Stimulated activated CD4-positive, alpha-beta T cell treated with anti-CD3 and anti-CD28 coated beads, Interleukin-4, amount 100 ng/mL, for 24 hours (primary cell): ENCODE results near the gene SLC12A9.
A peak's percentile ranks its signal among the peaks of the same experiment; 100 is the strongest.
"Not testable (repeated sequence)": the region's sequence is repeated elsewhere in the genome, so short reads cannot be mapped to it uniquely, and the experiment has no call there.

ENCODE experiments used
- DNase-seq: peaks from one replicate; pipeline ENCODE4 v3.0.0-alpha.2; 2020

SLC12A9 gene

GRCh38 chr7:100852048-100852872, at the start of gene SLC12A9:
TSS of gene SLC12A9 (plus strand) at chr7:100852713. CDS start at chr7:100854198, 1,485 bp downstream.
- peak; percentile 88 for DNase-seq

GRCh38 chr7:100802951-100803350, 49.6 kb upstream of the SLC12A9 start:
- DNase-seq, result no peak

- DNase-seq, result no peak
These were observed 48.9 kb upstream of the SLC12A9 start for GRCh38 chr7:100803398-100804161.

GRCh38 chr7:100804681-100805431, 47.7 kb upstream of the SLC12A9 start:
- DNase-seq, result no peak

- DNase-seq, result no peak
These were observed 46.2 kb upstream of the SLC12A9 start for GRCh38 chr7:100806276-100806675.

- DNase-seq, result not testable (repeated sequence)
These were observed 45.6 kb upstream of the SLC12A9 start for GRCh38 chr7:100806883-100807282.

GRCh38 chr7:100808354-100808875, 44.1 kb upstream of the SLC12A9 start:
- no peak for DNase-seq

GRCh38 chr7:100811480-100811879, 41.0 kb upstream of the SLC12A9 start:
- no peak for DNase-seq

- DNase-seq, result no peak
These were observed 39.8 kb upstream of the SLC12A9 start for GRCh38 chr7:100812729-100813128.

- DNase-seq, result not testable (repeated sequence)
These were observed 36.0 kb upstream of the SLC12A9 start for GRCh38 chr7:100816515-100816914.

GRCh38 chr7:100817097-100817496, 35.4 kb upstream of the SLC12A9 start:
- DNase-seq, result no peak

GRCh38 chr7:100818366-100818765, 34.1 kb upstream of the SLC12A9 start:
- DNase-seq, result no peak

GRCh38 chr7:100818825-100819224, 33.7 kb upstream of the SLC12A9 start:
- DNase-seq, result no peak

- no peak for DNase-seq
These were observed 32.9 kb upstream of the SLC12A9 start for GRCh38 chr7:100819586-100819985.

- DNase-seq, result no peak
These were observed 30.0 kb upstream of the SLC12A9 start for GRCh38 chr7:100822236-100823139.

- no peak for DNase-seq
These were observed 29.4 kb upstream of the SLC12A9 start for GRCh38 chr7:100823140-100823525.

GRCh38 chr7:100823534-100823933, 29.0 kb upstream of the SLC12A9 start:
- no peak for DNase-seq

- DNase-seq, result no peak
These were observed 27.9 kb upstream of the SLC12A9 start for GRCh38 chr7:100824499-100825214.

GRCh38 chr7:100825215-100825671, 27.3 kb upstream of the SLC12A9 start:
- DNase-seq, result no peak

- DNase-seq, result no peak
These were observed 26.6 kb upstream of the SLC12A9 start for GRCh38 chr7:100825751-100826513.
